ENCODE results near the gene NOS1AP.
A peak's percentile ranks its signal among the peaks of the same experiment; 100 is the strongest.
"Not testable (repeated sequence)": the region's sequence is repeated elsewhere in the genome, so short reads cannot be mapped to it uniquely, and the experiment has no call there.

Gene NOS1AP

DNA sequence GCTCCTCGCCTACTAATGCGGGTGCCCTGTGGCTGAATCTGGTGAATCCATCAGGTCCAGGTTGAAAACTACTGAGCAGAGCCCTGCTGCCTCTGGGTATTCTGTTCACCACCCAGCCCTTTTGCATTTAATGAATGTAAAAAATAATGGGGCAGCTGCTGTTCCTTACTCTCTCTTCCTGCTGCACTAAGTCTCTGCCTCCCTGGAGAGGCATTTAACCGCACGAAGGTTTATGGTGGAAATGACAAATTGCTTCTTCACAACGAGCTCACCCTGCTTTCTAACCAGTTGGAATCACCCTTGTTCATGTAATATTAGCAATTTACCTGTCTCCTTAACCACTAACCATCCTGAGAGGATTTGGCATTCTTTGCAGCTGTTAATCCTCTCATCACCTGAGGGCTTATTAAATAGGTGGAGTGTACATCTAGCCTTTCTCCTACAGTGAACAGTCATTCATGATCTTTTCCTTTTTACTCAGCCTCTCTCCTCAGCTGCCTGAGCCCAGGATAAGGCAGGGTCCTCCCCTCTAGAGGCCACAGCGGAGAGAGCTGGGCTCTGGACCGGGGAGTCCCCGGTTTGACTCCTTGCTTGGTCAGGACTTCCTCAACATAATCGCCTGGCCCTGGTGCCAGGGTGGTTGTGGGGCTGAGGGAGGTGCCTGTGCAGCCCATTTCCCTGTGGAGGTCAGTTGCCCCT is 97.6 kb downstream of the NOS1AP start:
- FAIRE-seq (no peak), DNase-seq (ENCODE audit: low spot score) (no peak)

DNA sequence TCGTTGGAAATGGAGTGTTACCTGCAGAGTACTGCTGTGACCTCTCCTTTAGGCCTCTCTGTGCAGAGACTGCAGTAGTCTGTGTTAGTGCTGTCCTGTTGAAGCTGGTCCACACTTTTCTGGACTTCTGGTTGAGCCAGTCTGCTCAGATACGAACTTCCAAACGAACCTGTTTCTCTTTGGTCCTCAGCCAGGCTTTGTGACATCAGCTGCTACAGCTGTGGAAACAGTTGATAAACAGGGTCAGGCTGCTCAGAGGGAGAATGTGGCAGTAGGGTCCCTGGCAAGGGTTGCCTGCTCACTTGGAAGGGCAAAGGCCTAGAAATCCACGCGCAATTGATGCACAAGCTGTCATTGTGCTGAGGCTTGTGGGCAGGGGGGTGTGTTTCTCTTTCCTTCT is 98.8 kb downstream of the NOS1AP start:
- DNase-seq (ENCODE audit: low spot score) (no peak), FAIRE-seq (no peak)

DNA sequence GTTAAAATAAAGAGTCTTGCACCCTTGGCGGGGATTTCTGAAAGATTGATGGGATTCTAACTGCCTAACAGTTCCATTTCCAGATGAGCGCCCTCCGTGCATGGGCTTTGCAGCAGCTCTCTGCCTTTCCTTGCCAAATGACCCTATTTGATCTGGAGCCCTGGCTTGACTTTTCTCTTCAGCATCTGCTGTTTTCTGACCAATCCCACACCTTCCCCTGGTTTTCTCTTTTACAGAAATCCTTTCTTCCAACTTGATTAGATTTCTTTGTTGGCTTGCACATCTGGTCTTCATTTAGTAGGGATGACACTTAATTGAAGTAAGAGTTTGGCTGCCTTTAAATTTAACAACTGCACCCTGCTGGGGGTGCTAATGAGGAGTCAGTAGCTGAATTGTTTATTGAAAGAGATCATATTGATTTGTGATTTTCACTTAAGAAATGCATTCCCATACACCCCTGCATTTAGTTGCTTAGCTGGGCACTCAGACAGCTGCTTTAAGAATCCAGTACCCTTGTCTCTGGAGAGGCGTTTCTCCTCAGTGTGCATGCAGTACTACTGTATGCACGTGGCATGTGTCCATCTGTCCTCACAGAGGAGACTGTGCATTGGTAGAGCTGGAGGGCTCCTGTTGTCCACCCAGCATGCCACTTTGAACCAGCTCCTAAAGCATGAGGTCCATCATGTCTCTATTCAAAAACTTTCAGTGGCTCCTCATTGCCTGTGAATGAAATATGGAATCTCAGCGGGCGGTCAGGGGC is 99.7 kb downstream of the NOS1AP start:
- no peak for DNase-seq (ENCODE audit: low spot score)
- no peak for FAIRE-seq

- FAIRE-seq (no peak), DNase-seq (ENCODE audit: low spot score) (no peak)
Observed at GRCh38 chr1:162171111-162171510, 101.6 kb downstream of the NOS1AP start.

- DNase-seq (ENCODE audit: low spot score) = no peak
- FAIRE-seq = no peak
Observed at GRCh38 chr1:162172311-162173102, 103.0 kb downstream of the NOS1AP start.

DNA sequence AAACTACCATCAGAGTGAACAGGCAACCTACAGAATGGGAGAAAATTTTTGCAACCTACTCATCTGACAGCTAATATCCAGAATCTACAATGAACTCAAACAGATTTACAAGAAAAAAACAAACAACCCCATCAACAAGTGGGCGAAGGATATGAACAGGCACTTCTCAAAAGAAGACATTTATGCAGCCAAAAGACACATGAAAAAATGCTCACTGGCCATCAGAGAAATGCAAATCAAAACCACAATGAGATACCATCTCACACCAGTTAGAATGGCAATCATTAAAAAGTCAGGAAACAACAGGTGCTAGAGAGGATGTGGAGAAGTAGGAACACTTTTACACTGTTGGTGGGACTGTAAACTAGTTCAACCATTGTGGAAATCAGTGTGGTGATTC is 104.1 kb downstream of the NOS1AP start:
- DNase-seq (ENCODE audit: low spot score); FAIRE-seq: not testable (repeated sequence)

DNA sequence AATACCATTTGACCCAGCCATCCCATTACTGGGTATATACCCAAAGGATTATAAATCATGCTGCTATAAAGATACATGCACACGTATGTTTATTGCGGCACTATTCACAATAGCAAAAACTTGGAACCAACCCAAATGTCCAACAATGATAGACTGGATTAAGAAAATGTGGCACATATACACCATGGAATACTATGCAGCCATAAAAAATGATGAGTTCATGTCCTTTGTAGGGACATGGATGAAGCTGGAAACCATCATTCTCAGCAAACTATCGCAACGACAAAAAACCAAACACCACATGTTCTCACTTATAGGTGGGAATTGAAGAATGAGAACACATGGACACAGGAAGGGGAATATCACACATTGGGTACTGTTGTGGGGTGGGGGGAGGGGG is 104.5 kb downstream of the NOS1AP start:
- DNase-seq (ENCODE audit: low spot score); FAIRE-seq: not testable (repeated sequence)

DNA sequence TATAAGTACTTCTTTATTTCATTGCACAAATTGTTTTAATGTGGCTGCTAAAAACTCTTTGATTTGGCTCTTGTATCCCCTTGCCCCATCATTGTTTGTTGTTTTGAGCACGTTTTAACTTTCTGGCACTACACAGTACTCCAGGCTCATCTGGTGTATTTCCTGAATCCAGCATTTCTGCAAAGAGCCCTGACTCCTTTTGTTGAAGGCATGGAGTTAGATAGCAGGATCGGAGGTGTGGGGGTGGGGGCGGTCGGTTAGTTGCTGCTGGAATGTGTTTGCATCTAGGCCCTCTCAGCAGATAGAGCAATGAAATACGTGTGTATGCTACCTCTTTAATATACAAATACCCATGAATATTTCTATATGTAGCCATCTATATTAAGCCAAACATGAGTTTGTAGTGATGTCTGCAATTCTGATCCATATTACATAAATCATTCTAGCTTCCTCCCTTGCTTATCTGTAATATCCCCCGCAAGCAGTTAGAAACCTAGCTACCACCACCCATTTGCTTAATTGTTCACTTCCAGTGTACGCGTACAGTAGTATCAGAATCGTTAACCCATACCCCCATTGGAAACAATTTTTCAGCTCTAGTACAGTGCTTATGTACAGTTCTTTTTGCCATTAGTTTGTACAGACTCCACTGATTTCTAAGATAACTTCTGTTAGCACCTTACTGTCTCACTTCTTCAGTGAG is 106.0 kb downstream of the NOS1AP start:
- no peak for DNase-seq (ENCODE audit: low spot score)
- FAIRE-seq = no peak

- DNase-seq (ENCODE audit: low spot score) (no peak), FAIRE-seq (no peak)
Observed at GRCh38 chr1:162177126-162177525, 107.6 kb downstream of the NOS1AP start.

GRCh38 chr1:162178432-162178831 is 108.9 kb downstream of the NOS1AP start:
- FAIRE-seq (no peak), DNase-seq (ENCODE audit: low spot score) (no peak)

DNA sequence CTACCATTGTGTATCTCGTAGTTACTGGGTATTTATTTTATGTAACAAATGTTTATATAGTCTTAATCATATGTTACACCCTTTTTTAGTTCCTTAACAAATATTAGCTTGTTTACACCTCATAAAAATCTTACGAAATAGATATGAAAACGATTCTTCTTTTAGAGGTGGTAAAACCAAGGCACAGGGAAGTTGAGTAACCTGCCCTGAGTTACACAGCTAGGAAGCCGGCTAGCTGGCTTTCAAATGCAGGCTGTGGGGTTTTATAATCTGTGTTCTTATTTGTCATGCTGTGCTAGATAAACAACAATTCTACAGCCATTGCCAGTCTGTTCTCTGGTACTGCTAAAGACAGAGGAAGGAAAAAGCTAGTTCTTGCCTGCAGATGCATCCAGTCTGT is 109.6 kb downstream of the NOS1AP start:
- DNase-seq (ENCODE audit: low spot score) (no peak), FAIRE-seq (no peak)

DNA sequence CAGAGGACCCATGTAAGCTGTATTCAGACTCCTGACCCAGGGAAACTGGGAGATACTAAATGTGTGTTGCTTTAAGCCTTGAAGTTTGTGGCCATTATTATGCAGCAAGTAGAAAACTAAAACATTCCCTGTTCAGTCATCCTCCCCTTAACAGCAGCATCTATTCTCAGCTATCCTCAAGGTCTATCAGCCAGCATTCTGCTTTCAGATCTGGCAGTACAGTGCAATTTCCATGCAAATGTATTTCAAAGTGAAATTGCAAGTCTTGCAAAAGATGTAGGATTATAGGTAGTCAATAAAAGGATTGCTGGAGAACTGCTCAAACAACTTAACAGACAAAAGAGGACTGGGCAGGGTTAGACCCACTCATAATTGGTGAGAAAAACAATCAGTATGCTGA is 111.3 kb downstream of the NOS1AP start:
- FAIRE-seq (no peak), DNase-seq (ENCODE audit: low spot score) (no peak)

DNA sequence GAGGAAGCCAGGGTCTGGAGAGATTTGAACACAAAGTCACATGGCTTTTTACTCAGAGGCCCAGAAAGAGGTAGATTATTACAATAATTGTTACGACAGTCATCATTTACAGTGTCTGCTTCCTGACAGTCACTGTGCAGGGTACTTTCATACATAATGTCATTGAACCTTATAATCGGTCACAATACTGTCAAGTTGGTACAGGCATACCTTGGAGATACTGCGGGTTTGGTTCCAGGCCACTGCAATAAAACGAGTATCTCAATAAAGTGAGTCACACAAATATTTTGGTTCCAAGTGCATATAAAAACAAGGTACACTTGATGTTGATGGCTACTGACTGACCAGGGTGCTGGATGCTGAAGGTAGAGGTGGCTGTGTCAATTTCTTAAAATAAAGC is 112.6 kb downstream of the NOS1AP start:
- DNase-seq (ENCODE audit: low spot score) = no peak
- no peak for FAIRE-seq

- FAIRE-seq = peak; percentile 13
- DNase-seq (ENCODE audit: low spot score) = no peak
Observed at GRCh38 chr1:162185314-162186025, 116.0 kb downstream of the NOS1AP start.

DNA sequence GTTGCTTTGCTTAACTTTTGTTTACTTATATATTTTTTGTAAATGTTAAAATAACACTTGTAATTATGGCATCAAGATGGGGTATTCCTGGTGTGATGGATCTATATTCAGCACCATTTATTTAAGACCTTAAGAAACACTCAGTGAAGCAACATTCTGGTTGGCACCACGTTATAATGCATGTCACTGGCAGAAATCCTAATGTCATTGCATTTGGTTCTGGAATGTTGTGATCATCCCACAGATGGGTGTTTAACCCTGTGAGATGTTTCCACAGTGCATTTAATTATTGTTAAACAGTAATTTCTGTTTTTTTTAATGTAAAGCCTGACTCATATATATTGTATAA is 116.5 kb downstream of the NOS1AP start:
- no peak for FAIRE-seq

DNA sequence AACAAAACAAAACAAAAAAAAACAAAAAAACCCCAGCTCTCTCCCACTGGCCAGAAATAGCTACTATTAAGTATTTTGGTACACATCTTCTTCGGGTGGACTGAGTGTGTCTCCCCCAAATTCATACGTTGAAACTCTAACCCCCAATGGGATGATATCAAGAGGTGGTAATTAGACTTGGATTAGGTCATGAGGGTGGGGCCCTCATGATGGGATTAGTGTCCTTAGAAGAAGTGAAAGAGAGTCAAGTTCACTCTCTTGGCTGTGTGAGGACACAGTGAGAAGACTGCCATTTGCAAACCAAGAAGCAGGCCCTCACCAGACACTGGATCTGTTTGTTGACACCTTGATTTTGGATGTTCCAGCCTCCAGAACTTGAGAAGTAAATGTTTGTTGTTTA is 116.9 kb downstream of the NOS1AP start:
- no peak for DNase-seq (ENCODE audit: low spot score)
- FAIRE-seq = no peak

More for the DNA sequence above, 116.5 kb downstream of the NOS1AP start:
- no peak for DNase-seq (ENCODE audit: low spot score)

DNA sequence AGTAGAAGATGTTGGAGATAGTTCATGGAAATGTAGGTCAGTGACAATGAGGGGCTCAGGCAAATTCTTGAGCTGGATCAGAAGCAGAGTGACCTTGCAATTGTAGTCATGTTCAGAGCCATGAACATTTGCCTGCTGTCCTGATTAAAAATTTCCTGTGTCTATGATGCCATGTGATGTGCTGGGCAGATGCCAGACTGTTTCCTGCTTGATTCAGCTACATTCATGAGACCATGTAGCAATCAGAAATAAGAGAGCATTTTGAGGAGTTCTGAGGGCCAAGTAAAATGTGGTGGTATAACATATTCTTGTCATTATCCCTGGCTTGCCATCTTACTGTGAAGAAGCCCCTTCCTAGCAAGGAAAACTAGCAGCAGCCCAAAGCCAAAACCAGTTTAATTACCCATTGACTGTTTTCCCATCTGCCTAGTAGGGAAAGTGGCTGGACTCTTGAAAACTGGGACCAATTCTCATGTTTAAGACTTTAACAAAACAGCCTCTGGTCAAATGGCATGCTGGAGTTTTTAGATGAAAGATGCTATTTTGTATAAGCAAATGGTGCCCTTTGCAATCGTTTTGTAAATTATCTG is 118.3 kb downstream of the NOS1AP start:
- DNase-seq (ENCODE audit: low spot score) (no peak), FAIRE-seq (no peak)

DNA sequence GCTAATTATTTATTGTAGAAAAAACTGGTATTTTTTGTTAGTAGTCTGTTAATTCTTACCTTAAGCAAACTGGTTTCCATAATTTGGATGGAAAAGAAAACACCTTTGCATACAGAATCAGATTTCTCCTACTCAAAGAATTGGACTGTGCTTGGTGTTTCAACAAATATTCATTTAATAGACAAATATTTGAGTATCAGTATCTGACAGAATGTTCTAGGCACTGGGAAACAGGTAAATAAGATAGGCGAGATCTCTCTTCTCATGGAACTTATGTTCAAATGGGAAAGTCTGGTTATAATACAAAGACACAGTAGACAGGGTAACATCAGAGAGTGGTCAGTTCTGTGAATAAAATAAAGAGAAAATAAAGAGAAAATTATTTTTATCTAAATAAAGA is 119.9 kb downstream of the NOS1AP start:
- DNase-seq (ENCODE audit: low spot score) (no peak), FAIRE-seq (no peak)

- no peak for FAIRE-seq
- DNase-seq (ENCODE audit: low spot score) = no peak
Observed at GRCh38 chr1:162191396-162192305, 122.2 kb downstream of the NOS1AP start.

GRCh38 chr1:162192306-162192678 is 122.8 kb downstream of the NOS1AP start:
- no peak for FAIRE-seq
- no peak for DNase-seq (ENCODE audit: low spot score)

Data from urothelium cell line (cell line).